Measurements from ENCODE around the gene TMEM178A.

The TMEM178A gene

DNA sequence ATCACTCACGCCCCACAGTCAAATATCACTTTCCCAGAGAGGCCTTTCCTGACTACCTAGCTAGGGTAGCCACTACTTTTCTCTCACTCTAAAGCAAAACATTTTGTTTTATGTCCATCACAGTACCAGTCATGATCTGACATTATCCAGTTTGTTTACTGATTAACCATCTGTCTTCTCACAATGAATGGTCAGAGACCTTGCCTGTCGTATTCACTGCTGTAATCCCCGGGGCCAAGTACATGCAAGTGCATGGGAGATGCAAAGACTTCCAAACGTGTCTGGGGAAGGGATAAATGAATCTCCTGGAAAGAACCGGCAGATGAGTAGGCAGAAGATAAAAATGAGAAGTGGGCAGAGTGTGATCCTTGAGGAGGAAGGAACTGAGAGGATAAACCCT lies 73.7 kb downstream of the TMEM178A start:
- no peaks in the 10 kb centered on the region for H3K27me3 ChIP-seq (ENCODE audit: control insufficient read depth, insufficient read depth, low read length)
- H3K36me3 ChIP-seq (ENCODE audit: control insufficient read depth, insufficient read depth, low read length): no peaks in the 10 kb centered on the region
- no peak overlapping the region for H3K27ac ChIP-seq
- H2AFZ ChIP-seq: no peak overlapping the region
- H3K9me3 ChIP-seq (ENCODE audit: control insufficient read depth, low read length): no peaks in the 10 kb centered on the region
- no peaks in the 10 kb centered on the region for H3K4me1 ChIP-seq
- no peak overlapping the region for H3K4me3 ChIP-seq (ENCODE audit: low read depth, low read length)
- H3K9ac ChIP-seq: no peak overlapping the region
- no peak overlapping the region for H3K4me2 ChIP-seq (ENCODE audit: low read length)
- TF ChIP-seq, protein P1, sequence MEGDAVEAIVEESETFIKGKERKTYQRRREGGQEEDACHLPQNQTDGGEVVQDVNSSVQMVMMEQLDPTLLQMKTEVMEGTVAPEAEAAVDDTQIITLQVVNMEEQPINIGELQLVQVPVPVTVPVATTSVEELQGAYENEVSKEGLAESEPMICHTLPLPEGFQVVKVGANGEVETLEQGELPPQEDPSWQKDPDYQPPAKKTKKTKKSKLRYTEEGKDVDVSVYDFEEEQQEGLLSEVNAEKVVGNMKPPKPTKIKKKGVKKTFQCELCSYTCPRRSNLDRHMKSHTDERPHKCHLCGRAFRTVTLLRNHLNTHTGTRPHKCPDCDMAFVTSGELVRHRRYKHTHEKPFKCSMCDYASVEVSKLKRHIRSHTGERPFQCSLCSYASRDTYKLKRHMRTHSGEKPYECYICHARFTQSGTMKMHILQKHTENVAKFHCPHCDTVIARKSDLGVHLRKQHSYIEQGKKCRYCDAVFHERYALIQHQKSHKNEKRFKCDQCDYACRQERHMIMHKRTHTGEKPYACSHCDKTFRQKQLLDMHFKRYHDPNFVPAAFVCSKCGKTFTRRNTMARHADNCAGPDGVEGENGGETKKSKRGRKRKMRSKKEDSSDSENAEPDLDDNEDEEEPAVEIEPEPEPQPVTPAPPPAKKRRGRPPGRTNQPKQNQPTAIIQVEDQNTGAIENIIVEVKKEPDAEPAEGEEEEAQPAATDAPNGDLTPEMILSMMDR (IDR thresholded peaks at IDR 0.05): no peak
- H3K79me2 ChIP-seq: no peaks in the 10 kb centered on the region

DNA sequence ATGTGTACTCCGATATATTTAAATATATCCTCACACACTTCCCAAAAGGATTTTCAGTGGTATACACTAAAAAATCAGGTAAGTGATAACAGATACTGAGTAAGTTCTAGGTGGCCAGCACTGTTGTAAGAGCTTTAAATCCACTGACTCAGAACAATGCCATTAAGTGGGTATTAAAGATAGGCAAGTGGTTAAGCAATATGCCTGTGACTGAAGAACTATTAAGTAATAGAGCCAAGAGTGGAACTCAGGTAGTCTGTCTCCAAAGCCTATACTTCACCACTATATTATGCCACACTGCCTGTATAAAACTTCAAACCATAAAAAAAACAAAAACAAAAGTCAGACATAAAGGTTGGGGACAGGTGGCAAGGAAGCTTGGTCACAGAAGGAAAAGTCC lies 76.2 kb downstream of the TMEM178A start:
- Histone ChIP-seq H3K27me3 (ENCODE audit: control insufficient read depth, insufficient read depth, low read length) (no peaks in the 10 kb centered on the region), H3K4me1 (no peaks in the 10 kb centered on the region), H3K36me3 (ENCODE audit: control insufficient read depth, insufficient read depth, low read length) (no peaks in the 10 kb centered on the region), H3K9me3 (ENCODE audit: control insufficient read depth, low read length) (no peaks in the 10 kb centered on the region), H3K27ac (no peak overlapping the region), H3K4me2 (ENCODE audit: low read length) (no peak overlapping the region), H3K9ac (no peak overlapping the region), H3K4me3 (ENCODE audit: low read depth, low read length) (no peak overlapping the region), H3K79me2 (no peaks in the 10 kb centered on the region), H2AFZ (no peak overlapping the region)
- TF ChIP-seq, protein P1 (IDR thresholded peaks at IDR 0.05): no peak

DNA sequence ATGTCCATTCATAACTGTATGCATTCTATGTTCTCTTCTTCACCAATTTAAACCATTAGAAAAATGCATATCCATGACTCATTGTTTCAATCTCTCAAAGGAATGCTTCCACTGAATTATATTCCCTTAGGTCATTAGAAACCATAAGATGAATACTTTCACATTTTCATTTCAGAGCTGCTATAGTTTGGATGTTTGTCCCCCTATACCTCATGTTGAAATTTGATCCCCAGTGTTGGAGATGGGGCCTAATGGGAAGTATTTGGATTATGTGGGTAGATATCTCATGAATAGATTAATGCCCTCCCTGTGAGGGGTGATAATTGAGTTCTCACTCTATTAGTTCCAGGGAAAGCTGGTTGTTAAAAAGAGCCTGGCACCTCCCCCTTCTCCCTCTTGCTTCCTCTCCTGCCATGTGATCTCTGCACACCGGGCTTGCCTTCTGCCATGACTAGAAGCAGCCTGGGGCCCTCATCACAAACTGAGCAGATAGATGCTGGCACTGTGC lies 77.6 kb downstream of the TMEM178A start:
- H3K9ac ChIP-seq: no peak overlapping the region
- no peak overlapping the region for H2AFZ ChIP-seq
- no peaks in the 10 kb centered on the region for H3K27me3 ChIP-seq (ENCODE audit: control insufficient read depth, insufficient read depth, low read length)
- no peak overlapping the region for H3K4me2 ChIP-seq (ENCODE audit: low read length)
- no peak overlapping the region for H3K27ac ChIP-seq
- H3K36me3 ChIP-seq (ENCODE audit: control insufficient read depth, insufficient read depth, low read length): no peaks in the 10 kb centered on the region
- no peak overlapping the region for H3K4me3 ChIP-seq (ENCODE audit: low read depth, low read length)
- H3K9me3 ChIP-seq (ENCODE audit: control insufficient read depth, low read length): no peaks in the 10 kb centered on the region
- no peaks in the 10 kb centered on the region for H3K4me1 ChIP-seq
- H3K79me2 ChIP-seq: no peaks in the 10 kb centered on the region
- TF ChIP-seq, protein P1 (IDR thresholded peaks at IDR 0.05): no peak

DNA sequence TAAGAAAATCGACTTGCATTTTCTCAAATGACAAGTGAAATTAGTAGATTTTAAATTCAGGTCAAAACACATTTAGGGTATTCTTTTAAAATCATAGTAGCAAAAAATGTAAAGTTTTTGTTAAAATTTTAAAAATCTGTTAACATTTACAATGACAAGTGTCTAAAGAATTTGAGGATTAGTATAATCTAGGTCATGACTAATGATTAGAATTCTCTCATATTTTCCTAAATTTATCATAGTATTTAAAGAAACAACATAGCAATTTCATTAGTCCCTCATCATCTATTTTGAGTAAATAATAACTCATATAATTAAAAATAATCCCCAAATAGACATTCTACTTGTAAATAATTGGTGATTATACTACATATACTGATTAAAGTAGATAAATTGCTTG lies 89.7 kb downstream of the TMEM178A start:
- TF ChIP-seq, protein P1 (IDR thresholded peaks at IDR 0.05): no peak
- Histone ChIP-seq H3K4me1 (no peaks in the 10 kb centered on the region), H3K4me3 (ENCODE audit: low read depth, low read length) (no peak overlapping the region), H2AFZ (no peak overlapping the region), H3K9me3 (ENCODE audit: control insufficient read depth, low read length) (no peaks in the 10 kb centered on the region), H3K4me2 (ENCODE audit: low read length) (no peak overlapping the region), H3K27me3 (ENCODE audit: control insufficient read depth, insufficient read depth, low read length) (no peaks in the 10 kb centered on the region), H3K27ac (no peak overlapping the region), H3K36me3 (ENCODE audit: control insufficient read depth, insufficient read depth, low read length) (no peaks in the 10 kb centered on the region), H3K9ac (no peak overlapping the region), H3K79me2 (no peaks in the 10 kb centered on the region)

DNA sequence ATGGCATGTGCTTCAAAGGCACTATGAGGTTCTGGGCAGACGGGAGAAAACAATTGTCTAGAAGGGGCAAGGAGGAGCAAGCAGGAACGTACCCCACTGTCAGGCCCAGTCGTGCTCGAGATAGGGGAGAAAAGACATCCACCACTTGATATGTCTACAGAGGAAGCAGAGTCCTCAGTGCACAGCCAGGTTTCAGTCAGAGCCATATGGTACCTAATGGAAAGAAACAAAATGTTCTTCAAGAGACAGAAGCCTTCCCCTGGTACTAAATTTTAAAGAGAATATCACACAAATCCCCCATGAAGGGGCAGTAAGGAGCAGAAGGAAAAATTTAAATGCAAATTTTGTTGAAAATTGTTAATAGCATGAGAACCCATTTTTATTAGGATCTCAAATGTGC lies 91.4 kb downstream of the TMEM178A start:
- TF ChIP-seq, protein P1 (IDR thresholded peaks at IDR 0.05): no peak

More for the DNA sequence above, 91.4 kb downstream of the TMEM178A start:
- Histone ChIP-seq H3K4me2 (ENCODE audit: low read length) (no peak overlapping the region), H3K79me2 (no peaks in the 10 kb centered on the region), H3K27ac (no peak overlapping the region), H3K9me3 (ENCODE audit: control insufficient read depth, low read length) (no peaks in the 10 kb centered on the region), H3K27me3 (ENCODE audit: control insufficient read depth, insufficient read depth, low read length) (no peaks in the 10 kb centered on the region), H3K4me3 (ENCODE audit: low read depth, low read length) (no peak overlapping the region), H3K9ac (no peak overlapping the region), H2AFZ (no peak overlapping the region), H3K36me3 (ENCODE audit: control insufficient read depth, insufficient read depth, low read length) (no peaks in the 10 kb centered on the region), H3K4me1 (no peaks in the 10 kb centered on the region)

Data from parathyroid adenoma (tissue), 2 donors.